ENCODE data around the gene LYPLAL1. TPM values are rescaled to one million over a fixed set of nuclear protein-coding genes. Genes with fewer than 3 reads are reported as not detected.

The LYPLAL1 gene
- total RNA-seq, 6 donors from 2014 or later = 11.7 to 42.7 (median 26.0) TPM

- Histone ChIP-seq H3K27me3 (no peaks in the 10 kb centered on the region), H3K9me3 (no peaks in the 10 kb centered on the region), H3K4me3 (no peak overlapping the region), H3K36me3 (no peaks in the 10 kb centered on the region), H3K4me1 (no peaks in the 10 kb centered on the region), H3K27ac (no peak overlapping the region)
- ATAC-seq (ENCODE audit: low FRiP score in 2 of 2) = no peak
- DNase-seq = no peak
- TF ChIP-seq POLR2A (IDR thresholded peaks at IDR 0.05) = no peak
- no peak for TF ChIP-seq CTCF (IDR thresholded peaks at IDR 0.05)
- TF ChIP-seq POLR2AphosphoS5 (IDR thresholded peaks at IDR 0.05) = no peak
- no peak for TF ChIP-seq EP300 (IDR thresholded peaks at IDR 0.05)
- WGBS, 2 donors = 47 to 52% methylated on average over 2 of the region's 2 CpGs
Measured at GRCh38 chr1:219144658-219145315, 28.9 kb upstream of the LYPLAL1 start.

- no peak for ATAC-seq (ENCODE audit: low FRiP score in 2 of 2)
- DNase-seq = no peak
- no peak for TF ChIP-seq POLR2A (IDR thresholded peaks at IDR 0.05)
- no peak for TF ChIP-seq POLR2AphosphoS5 (IDR thresholded peaks at IDR 0.05)
- no peak for TF ChIP-seq CTCF (IDR thresholded peaks at IDR 0.05)
- no peak for TF ChIP-seq EP300 (IDR thresholded peaks at IDR 0.05)
- Histone ChIP-seq H3K4me3 (no peak overlapping the region), H3K27ac (no peak overlapping the region), H3K9me3 (no peaks in the 10 kb centered on the region), H3K36me3 (no peaks in the 10 kb centered on the region), H3K27me3 (no peaks in the 10 kb centered on the region), H3K4me1 (no peaks in the 10 kb centered on the region)
- WGBS, 2 donors = 85 to 96% methylated on average over 1 of the region's 1 CpG
Measured at GRCh38 chr1:219147571-219148019, 26.1 kb upstream of the LYPLAL1 start.

- Histone ChIP-seq H3K4me1 (no peaks in the 10 kb centered on the region), H3K27ac (no peak overlapping the region), H3K36me3 (no peaks in the 10 kb centered on the region), H3K4me3 (no peak overlapping the region), H3K9me3 (no peaks in the 10 kb centered on the region), H3K27me3 (no peaks in the 10 kb centered on the region)
- ATAC-seq (ENCODE audit: low FRiP score in 2 of 2) (no peak), DNase-seq (no peak)
- no peak for TF ChIP-seq POLR2A (IDR thresholded peaks at IDR 0.05)
- TF ChIP-seq EP300 (IDR thresholded peaks at IDR 0.05) = no peak
- TF ChIP-seq POLR2AphosphoS5 (IDR thresholded peaks at IDR 0.05) = no peak
Measured at GRCh38 chr1:219149009-219149577, 24.6 kb upstream of the LYPLAL1 start.

GRCh38 chr1:219149953-219150352 is 23.7 kb upstream of the LYPLAL1 start:
- Histone ChIP-seq H3K27me3 (no peaks in the 10 kb centered on the region), H3K36me3 (no peaks in the 10 kb centered on the region), H3K4me3 (no peak overlapping the region), H3K9me3 (no peaks in the 10 kb centered on the region), H3K4me1 (no peaks in the 10 kb centered on the region), H3K27ac (no peak overlapping the region)
- 53 to 67% methylated on average over 3 of the region's 3 CpGs for WGBS, 2 donors
- DNase-seq (no peak), ATAC-seq (ENCODE audit: low FRiP score in 2 of 2) (no peak)
- TF ChIP-seq CTCF (IDR thresholded peaks at IDR 0.05) (no peak), POLR2A (IDR thresholded peaks at IDR 0.05) (no peak), EP300 (IDR thresholded peaks at IDR 0.05) (no peak), POLR2AphosphoS5 (IDR thresholded peaks at IDR 0.05) (no peak)

- DNase-seq (no peak), ATAC-seq (ENCODE audit: low FRiP score in 2 of 2) (no peak)
- H3K36me3 ChIP-seq = no peaks in the 10 kb centered on the region
- no peaks in the 10 kb centered on the region for H3K27me3 ChIP-seq
- WGBS, 2 donors = 96 to 97% methylated on average over 3 of the region's 3 CpGs
- H3K4me3 ChIP-seq = no peak overlapping the region
- H3K9me3 ChIP-seq = no peaks in the 10 kb centered on the region
- TF ChIP-seq POLR2AphosphoS5 (IDR thresholded peaks at IDR 0.05) = no peak
- no peak for TF ChIP-seq EP300 (IDR thresholded peaks at IDR 0.05)
- no peak for TF ChIP-seq POLR2A (IDR thresholded peaks at IDR 0.05)
- no peak for TF ChIP-seq CTCF (IDR thresholded peaks at IDR 0.05)
- H3K4me1 ChIP-seq = no peaks in the 10 kb centered on the region
- no peak overlapping the region for H3K27ac ChIP-seq
Measured at GRCh38 chr1:219150913-219151312, 22.8 kb upstream of the LYPLAL1 start.
